CD4-positive, alpha-beta T cell treated with Interleukin-6 for 4 hours (primary cell): ENCODE results near the gene ZNF214.
"Not testable (repeated sequence)": the region's sequence is repeated elsewhere in the genome, so short reads cannot be mapped to it uniquely, and the experiment has no call there.

Experiments used
- DNase-seq: peaks from one replicate; pipeline ENCODE4 v3.0.0-alpha.2; 2020; ENCODE audit warnings: mixed read lengths

The ZNF214 gene

DNA sequence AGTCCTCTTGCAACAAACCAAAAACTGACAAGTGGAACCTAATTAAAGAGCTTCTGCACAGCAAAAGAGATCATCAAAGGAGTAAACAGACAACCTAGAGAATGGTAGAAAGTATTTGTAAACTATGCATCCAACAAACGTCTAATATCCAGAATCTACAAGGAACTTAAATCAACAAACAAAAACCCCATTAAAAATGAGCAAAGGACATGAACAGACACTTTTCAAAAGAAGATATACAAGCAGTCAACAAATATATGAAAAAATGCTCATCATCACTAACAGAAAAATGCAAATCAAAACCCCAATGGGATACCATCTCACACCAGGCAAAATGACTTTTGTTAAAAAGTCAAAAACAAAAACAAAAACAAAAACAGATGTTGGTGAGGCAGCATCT, 33.7 kb downstream of the ZNF214 start:
- no peak for DNase-seq

DNA sequence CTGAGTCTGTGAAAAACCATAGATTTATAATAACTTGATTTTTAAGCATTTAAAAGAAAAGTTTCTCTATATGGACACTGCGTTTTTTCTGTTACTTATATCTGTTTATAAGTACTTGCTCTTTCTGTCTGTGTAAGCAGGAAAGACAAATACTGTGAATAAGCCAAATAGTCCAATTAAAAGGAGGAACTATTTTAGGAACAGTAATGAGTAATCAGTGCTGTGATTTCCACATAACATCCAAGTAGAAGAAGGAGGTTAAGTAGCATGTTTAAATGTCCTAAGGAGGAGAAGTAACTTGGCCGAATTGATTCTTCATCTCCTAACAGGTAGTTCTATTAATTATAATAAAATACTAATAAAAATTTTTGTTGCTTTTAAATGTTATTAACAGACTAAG, 40.8 kb downstream of the ZNF214 start:
- DNase-seq, result no peak

DNA sequence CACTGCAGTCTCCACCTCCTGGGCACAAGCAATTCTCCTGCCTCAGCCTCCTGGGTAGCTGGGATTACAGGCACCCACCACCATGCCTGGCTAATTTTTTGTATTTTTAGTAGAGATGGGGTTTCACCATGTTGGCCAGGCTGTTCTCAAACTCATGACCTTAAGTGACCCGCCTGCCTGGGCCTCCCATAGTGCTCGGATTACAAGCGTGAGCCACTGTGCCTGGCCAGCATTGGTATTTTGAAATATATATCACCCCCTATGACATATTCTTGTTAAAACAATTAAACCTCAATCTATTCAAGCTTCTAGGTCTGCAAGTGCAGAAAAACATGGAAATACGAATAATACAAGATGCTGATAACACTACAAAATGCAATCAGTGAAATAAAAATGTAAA, 50.3 kb downstream of the ZNF214 start:
- DNase-seq, result not testable (repeated sequence)

DNA sequence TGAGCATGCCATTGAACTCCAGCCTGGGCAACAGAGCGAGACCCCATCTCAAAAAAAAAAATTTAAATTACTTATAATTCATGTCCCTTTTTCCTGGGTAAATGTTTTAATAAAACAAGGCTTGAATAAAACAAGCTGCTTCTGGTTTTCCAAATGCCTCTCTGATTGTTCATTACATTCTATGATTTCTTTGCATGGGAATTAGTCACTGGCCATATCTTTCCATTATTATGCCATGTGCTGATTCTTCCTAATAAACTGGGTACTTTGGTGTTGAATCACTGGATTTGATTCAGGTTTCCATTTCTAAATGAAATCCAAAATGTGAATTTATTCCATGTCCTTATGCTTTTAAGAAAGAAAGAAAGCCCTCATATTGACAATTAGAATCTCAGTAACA, 51.3 kb downstream of the ZNF214 start:
- no peak for DNase-seq

DNA sequence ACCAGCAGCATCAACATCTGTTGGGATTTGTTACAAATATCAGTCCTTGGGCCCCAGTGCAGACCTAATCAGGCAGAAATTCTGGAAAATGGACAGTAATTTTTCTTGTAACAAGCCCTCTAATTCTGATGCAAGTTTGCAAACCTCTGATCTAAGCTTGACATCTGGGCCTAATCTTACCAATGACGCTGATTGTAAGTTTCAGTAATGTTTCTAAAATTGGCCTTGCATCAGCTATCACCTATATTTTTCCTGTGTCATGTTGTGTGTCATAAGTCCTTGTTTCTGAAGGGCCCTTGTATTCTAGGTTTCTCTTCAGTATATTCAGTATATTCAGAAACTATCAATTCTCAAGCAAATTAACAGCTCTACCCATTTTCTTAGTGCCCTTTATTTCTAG, 57.5 kb downstream of the ZNF214 start:
- DNase-seq, result no peak

DNA sequence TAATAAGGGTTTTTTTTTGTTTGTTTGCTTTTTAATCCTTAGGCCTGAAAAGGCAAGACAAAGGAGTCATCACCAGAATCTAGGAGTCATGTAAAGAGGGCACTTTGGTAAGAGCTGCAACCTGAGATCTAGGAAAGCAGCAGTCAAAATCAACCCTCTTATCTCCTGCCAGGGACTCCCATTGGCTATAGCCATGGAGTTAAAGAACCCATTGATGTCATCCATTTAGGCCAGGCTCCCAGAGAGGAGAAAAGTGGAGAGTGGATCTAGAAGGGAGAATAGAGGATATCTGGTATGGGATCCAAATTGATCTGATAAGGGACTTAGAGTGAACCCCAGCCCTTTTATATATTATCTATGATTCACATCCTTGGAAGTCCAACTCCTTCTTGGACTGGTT, 58.0 kb downstream of the ZNF214 start:
- no peak for DNase-seq

DNA sequence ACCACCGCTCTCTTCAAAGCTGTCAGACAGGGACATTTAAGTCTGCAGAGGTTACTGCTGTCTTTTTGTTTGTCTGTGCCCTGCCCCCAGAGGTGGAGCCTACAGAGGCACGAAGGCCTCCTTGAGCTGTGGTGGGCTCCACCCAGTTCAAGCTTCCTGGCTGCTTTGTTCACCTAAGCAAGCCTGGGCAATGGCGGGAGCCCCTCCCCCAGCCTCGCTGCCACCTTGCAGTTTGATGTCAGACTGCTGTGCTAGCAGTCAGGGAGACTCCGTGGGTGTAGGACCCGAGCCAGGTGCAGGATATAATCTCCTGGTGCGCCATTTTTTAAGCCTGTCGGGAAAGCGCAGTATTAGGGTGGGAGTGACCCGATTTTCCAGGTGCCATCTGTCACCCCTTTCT, 65.9 kb downstream of the ZNF214 start:
- DNase-seq, result not testable (repeated sequence)
